HG02981 (cell line): Measurements from ENCODE around the gene CLDND2.
"Not testable (repeated sequence)": the region's sequence is repeated elsewhere in the genome, so short reads cannot be mapped to it uniquely, and the experiment has no call there.

Experiments used
- ATAC-seq: cut with Tn5 transposase; IDR thresholded peaks from one replicate; pipeline ENCODE4 v1.9.1; 2021; ENCODE audit warnings: mild to moderate bottlenecking, moderate library complexity; ENCODE audit not compliant: unreplicated experiment

Gene CLDND2

GRCh38 chr19:51368366-51369282 lies at the start of gene CLDND2:
TSS of gene CLDND2 (minus strand) at chr19:51369003. CDS start at chr19:51368577, 426 bp downstream.
- no peak for ATAC-seq

- ATAC-seq, result peak; percentile 27
Observed at GRCh38 chr19:51417810-51418157, 49.0 kb upstream of the CLDND2 start.

DNA sequence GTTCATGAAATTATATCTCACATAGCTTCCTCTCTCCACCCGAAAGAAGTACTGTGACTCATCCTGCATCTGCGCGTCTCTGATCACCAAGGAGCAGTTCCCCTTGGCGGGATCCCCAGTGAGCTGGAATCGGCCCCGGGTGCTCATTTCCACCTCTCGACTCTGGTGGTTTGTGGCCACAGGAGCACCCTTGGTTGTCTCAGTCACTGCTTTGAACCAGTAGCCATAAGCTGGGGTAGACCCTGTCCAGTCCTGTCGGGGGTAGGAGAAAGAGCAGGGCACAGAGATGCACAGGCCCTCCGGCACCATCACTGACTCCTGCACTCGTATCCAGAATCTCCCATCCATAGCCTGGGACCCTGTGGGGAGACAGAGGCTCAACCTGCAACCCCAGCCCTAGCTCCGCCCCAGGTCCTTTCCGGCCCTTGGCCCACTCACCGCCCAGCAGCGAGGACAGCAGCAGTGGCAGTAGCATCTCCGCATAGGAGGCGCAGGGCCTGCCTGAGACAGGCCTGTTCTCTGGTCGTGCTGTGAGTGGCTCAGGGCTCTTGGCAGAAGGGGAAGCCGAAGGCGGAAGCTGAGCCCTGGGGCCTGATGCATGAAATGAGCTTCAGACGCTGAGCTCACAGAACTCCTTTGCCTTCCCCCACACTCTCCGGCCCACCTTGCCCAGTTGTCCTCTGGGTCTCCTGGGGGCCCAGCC lies 48.5 kb upstream of the CLDND2 start, which contains the start of gene SIGLEC10:
Gene SIGLEC10, minus strand, starts transcription at position 536 of the 703 bp plus-strand sequence. Its CDS starts 61 bp downstream, at position 475.
- ATAC-seq, result peak; percentile 58

DNA sequence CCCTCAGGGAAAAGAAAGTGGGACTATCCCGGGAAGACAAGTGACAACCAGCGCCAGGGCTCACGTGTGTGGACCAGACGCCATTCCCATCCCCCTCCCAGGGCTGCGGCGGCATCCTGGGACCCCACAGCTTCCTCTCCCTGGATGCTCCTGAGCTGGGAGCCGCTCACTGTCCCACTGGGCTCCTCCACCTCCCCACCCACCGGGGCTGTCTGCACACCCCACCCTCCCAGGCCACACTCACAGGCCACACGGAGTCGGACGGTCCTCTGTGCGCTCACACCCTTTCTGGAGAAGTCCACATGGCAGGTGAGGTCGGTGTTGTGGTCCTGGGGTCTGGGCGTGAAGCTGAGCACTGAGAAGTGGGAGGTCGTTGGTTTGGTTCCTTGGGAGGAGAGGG lies 47.6 kb upstream of the CLDND2 start:
- not testable (repeated sequence) for ATAC-seq

DNA sequence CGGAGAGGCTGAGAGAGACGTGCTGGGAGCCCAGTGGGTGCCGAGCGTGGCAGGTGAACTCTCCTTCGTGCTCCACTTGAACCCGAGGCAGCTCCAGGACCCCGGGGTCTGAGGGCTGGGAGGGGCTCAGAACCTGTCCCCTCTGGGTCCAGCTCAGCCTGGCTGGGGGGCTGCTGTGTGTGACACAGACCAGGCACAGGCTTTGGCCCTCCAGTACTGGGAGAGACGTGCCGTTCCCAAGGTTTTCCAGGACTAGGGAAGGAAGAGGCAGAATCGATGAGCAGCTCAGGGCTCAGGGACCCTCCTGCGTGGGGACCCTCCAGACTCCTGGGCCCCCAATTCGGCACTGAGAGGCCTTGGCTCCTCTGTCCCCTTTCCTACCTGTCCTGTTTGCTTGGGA lies 46.4 kb upstream of the CLDND2 start:
- no peak for ATAC-seq

DNA sequence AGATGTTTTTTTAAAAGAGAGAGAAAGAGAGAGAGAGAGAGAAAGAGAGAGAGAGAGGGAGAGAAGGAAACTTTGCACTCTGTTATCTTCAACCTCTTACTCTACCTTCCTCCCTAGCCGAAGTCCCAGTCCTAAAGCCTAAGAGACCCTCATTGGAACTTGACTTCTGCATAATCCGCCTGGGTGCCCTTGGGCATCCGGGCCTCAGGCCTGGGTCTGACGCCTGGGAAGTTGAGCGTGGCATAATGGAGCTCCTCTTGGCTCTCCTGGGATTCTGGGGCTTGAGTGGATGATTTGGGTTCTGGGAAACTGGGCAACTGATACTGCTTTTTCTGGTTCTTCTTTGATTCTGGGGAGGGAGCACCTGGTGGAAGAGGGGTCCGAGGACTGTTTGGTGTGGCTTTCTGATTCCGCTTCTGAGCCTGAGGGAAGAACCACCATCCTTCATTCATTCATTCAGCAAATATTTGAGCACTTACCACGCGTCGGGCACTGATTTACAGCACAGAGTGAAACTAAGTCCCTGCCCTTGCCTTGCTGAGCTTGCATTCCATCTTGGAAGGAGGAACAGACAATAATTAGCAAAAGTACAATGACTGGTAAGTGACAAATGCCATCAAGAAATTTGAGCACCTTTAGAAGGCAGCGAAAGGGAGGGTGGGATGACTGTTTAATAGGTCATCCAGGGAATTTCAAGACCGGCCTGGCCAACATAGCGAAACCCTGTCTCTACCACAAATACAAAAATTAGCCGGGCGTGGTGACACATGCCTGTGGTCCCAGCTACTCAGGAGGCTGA lies 42.3 kb upstream of the CLDND2 start:
- ATAC-seq, result no peak

DNA sequence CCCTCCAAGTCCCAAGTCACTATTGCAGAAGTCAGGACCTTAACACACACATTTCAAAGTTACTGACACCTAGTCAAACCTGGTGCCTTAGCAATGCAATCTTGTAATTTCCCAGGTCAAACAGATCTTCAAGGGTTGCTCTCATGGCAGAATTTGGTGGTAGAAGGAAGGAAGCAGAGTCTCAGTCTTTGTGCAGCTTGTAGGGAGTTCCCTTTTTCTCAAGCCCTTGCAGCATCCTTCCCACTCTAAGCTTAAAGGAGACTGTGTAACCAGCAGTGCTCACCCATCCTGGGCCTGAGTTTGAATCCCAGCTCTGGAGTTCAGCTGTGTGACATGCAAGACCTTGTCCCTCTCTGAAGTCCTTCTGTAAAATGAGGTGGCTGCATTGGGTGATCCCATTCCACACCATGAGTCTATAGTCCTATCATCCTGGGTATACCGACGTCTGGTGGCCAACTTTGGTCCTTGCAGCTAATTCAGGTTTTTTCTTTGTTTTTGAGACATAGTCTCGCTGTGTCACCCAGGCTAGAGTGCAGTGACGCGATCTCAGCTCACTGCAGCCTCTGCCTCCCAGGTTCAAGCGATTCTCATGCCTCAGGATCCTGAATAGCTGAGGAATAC lies 38.8 kb upstream of the CLDND2 start:
- ATAC-seq, result no peak

DNA sequence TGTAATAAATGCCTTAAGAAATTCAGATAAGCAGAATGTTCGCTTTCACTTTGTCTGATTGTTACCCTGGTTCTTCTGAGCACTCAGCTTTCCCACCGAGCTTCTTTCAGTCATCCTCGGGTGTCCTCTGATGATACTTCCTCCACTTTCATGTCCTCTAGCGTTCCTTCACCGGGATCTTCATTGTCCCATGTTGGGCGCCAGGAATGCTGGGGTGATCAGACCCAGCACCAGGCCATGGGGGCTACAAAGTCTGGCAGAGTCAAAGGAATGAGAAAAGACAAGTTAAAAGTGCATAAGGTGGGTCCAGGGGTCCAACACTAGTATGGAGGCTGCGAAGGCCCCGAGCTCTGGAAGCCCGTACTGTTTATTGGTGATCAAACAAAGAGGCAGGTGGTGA lies 33.3 kb upstream of the CLDND2 start:
- no peak for ATAC-seq

DNA sequence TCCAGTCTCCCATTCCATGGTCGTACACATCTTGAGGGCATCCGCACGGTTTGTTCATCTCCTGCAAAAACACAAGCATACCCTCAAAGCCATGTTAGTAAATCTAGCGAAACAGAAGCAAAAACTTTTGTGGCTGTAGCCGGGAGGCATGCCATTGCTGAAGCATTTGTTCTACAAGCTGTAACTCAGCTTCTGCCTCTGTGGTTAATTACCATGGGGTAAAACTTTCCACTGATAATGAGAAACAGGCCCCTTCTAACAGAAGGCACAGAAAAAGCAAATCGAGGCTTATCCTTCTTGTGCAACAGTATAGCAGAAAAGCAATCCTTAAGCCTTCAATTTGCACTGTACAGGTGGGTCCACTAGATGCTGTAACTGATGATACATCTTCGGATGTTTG lies 31.1 kb upstream of the CLDND2 start:
- ATAC-seq, result not testable (repeated sequence)

DNA sequence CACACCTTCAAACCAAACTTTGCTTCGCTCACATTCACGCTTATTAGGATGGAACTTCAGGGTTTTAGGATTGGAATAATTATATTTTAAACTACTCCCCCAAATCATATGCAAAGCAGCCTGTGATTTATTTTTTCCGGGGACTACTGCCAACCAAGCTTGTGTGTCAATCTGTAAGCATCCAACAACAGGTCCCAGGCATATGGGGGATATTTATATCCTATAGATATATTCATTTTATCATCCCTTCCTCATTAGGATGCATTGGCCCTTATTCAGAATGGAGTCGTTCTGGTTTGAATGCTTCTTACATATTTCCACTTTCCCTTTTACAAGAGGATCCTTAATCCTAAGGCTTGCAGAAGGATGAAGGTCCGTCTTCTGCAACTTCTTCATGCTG lies 30.4 kb upstream of the CLDND2 start:
- no peak for ATAC-seq

DNA sequence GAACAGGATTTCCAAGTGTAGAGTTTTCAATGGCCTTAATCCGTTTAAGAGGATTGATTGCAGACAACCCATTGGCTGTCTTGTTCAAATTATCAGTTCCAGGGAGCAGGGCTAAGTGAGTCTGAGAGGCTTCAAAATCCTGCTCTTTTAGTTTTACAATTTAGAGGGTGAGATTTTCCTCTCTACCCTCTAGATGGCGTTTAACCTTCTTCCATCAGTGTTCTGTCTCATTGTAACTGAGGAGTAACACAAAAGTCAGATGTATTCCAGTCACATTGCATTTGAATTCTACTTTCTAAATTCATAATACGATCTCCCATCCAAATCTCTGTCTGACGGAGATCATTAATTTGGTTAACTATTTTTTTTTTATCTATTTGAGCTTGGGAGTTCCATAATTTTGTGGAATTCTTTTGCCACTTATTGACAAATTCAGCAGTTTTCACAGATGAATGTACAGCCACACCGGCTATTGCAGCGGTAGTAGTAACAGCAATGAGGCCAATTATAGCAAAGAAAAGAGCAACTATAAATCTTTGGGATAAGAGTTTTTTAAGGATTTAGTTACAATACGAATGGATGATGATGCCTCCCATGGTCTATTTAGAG lies 29.4 kb upstream of the CLDND2 start:
- ATAC-seq, result no peak

DNA sequence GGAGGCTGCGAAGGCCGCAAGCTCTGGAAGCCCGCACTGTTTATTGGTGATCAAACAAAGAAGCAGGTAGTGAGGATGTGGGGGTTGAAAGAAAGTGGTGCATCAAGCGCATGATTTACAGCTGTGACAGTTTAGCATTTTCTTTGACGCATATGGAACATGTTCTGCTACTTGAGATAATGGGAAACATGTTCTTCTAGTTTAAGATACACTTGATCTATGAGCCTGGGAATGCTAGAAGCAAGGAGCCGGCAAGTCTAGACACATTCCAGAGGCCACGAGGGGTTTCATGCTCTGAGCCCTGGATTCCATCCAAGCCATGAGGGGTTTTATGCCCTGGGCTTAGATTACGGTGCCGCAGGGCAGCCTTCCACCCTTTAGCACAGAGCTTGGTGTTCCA lies 28.6 kb upstream of the CLDND2 start:
- not testable (repeated sequence) for ATAC-seq

DNA sequence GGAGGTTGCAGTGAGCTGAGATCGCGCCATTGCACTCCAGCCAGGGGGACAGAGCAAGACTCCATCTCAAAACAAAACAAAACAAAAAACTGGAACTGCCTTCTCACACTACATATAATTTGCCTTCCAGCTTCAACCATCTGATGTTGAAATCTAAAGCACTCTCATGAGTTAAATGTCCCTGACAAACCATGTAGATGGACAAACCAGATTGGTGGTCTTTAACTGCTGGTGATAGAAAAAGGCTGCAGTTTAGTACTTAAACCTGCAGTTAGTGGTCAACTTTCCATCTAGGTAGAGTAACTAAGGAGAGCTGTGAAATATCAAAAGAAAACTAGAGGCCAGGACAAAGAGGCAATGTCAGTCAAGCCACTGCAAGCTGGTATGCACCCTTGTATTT lies 27.4 kb upstream of the CLDND2 start:
- no peak for ATAC-seq

GRCh38 chr19:51394050-51394836 lies 25.4 kb upstream of the CLDND2 start:
- ATAC-seq, result peak; percentile 82

- no peak for ATAC-seq
Observed at GRCh38 chr19:51392701-51393100, 23.9 kb upstream of the CLDND2 start.

- ATAC-seq, result no peak
Observed at GRCh38 chr19:51391073-51391611, 22.3 kb upstream of the CLDND2 start.

DNA sequence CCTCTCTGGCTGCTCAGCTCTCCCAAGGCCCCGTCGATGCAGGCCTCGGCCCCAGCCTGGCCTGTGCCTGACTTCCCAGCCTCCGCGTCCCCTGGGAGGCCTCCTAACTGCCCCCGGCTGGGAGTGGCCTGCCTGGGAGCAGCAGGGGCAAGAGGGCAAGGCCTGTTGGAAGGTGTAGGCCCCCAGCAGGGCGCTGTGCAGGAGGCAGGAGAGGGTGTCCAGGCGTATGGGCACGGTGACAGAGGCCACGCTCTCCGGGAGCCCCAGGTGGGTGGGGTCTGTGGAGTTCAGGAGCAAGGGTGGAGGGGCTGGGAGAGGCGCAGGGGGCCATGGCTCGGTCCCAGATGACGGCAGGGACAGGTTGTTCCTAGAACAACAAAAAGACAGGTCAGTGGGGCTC lies 20.3 kb upstream of the CLDND2 start:
- ATAC-seq, result no peak

DNA sequence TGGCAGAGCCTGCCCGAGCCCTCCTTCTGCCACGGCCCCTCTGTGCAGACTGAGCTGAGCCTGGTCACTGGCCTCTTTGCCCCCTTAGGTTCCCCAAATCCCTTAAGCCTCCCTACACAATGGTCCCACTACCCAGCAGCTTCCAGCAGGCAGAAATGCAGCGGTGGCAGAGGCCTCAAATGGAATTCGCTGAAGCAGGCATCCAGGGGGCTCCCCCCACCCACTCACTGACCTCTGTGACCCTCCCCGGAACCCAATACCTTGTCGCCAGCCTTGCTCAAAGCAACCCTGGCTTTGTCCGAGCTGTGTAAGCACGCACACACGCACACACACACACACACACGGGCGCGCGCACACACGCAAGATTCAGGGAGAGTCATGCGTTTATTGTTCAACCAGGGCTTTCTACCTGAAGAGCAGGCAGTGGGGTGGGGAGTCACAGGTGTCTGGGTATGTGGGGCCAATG lies 19.2 kb upstream of the CLDND2 start, which contains the start of gene LIM2:
Gene LIM2, minus strand, starts transcription at position 51 of the 466 bp plus-strand sequence. CDS start 531 bp downstream, outside the sequence.
- ATAC-seq, result no peak
